Loucy (cell line): ENCODE results near the gene XYLB.

Experiments
- CTCF ChIP-seq: fragments of 200-600 bp; sonication (generic); conservative IDR thresholded peaks from 2 replicates; pipeline ENCODE4 v1.5.1; 2014; ENCODE audit warnings: mild to moderate bottlenecking, antibody characterized with exemption, low read length
- EZH2phosphoT487 ChIP-seq: fragments of 200-600 bp; IDR thresholded peaks from 2 replicates; pipeline ENCODE4 v1.6.1; 2018; ENCODE audit warnings: antibody characterized with exemption, mild to moderate bottlenecking, moderate library complexity, borderline replicate concordance

- TF ChIP-seq EZH2phosphoT487, result no peak
- TF ChIP-seq CTCF, result no peak
Measured at GRCh38 chr3:38297537-38297936, 49.0 kb upstream of the XYLB start.
